SK-N-MC (cell line): ENCODE data around the gene BHLHE23.

Experiments
- DNase-seq: peaks from one replicate; pipeline ENCODE4 v3.0.0-alpha.2; 2011; ENCODE audit warnings: low read depth, low spot score
- H3K27ac ChIP-seq: fragments of 200-600 bp; sonication (generic); 2 replicates; pipeline ENCODE4 v1.5.1; 2016; ENCODE audit warnings: mixed run types
- H3K36me3 ChIP-seq: fragments of 200-600 bp; sonication (generic); 2 replicates; pipeline ENCODE4 v1.6.1; 2017; ENCODE audit warnings: antibody characterized with exemption, low read length, mixed read lengths; ENCODE audit not compliant: insufficient read depth
- H3K4me3 ChIP-seq: fragments of 200-600 bp; sonication (generic); 2 replicates; pipeline ENCODE4 v1.5.1; 2016
- H3K9ac ChIP-seq: fragments of 200-600 bp; sonication (generic); 2 replicates; pipeline ENCODE4 v1.8.0; 2017; ENCODE audit warnings: mixed run types, mixed read lengths; ENCODE audit not compliant: insufficient read length
- H3K9me3 ChIP-seq: fragments of 200-600 bp; sonication (generic); 2 replicates; pipeline ENCODE4 v1.6.1; 2017; ENCODE audit warnings: low read depth, mild to moderate bottlenecking, antibody characterized with exemption, low read length, moderate library complexity, mixed read lengths
- EZH2 ChIP-seq: fragments of 200-600 bp; sonication (generic); IDR thresholded peaks from one replicate; pipeline ENCODE4 v1.6.1; 2017; ENCODE audit warnings: antibody characterized with exemption
- FOXP2 ChIP-seq: optimal IDR thresholded peaks from 2 replicates; pipeline ENCODE3; 2011; ENCODE audit warnings: mild to moderate bottlenecking, moderate library complexity; ENCODE audit not compliant: insufficient read depth; ENCODE audit errors: extremely low read length, control extremely low read depth
- POLR2AphosphoS5 ChIP-seq: IDR thresholded peaks from 2 replicates; pipeline ENCODE4 v1.6.1; 2012; ENCODE audit warnings: mild to moderate bottlenecking, low read depth, low read length, borderline replicate concordance

The BHLHE23 gene

DNA sequence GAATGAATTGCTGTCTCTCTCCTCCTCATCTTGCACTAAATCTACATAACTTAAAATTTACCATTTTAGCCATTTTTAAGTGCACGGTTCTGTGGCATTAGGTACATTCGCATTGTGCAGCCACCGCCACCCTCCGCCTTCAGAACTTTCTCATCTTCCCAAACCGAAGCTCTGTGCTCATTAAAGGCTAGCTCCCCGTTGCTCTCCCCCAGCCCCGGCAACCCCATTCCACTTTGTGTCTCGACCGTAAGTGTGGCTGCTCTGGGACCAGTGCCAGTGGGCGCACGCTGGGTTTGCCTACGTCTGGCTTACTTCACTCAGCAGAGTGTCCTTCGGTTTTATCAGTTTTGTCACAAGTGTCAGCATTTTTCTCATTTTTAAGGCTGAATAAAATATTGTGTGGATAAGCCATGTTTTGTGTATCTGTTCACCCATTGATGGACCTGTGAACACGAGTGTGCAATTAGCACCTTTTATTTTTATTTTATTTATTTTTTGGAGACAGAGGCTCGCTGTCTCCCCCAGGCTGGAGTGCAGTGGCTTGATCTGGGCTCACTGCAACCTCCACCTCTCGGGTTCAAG is 37.5 kb downstream of the BHLHE23 start:
- H3K27ac ChIP-seq = no peak overlapping the region
- H3K9me3 ChIP-seq = no peaks in the 10 kb centered on the region
- H3K36me3 ChIP-seq = no peaks in the 10 kb centered on the region
- TF ChIP-seq POLR2AphosphoS5 = no peak
- no peak for TF ChIP-seq FOXP2
- no peak overlapping the region for H3K4me3 ChIP-seq
- DNase-seq = no peak
- no peak overlapping the region for H3K9ac ChIP-seq

DNA sequence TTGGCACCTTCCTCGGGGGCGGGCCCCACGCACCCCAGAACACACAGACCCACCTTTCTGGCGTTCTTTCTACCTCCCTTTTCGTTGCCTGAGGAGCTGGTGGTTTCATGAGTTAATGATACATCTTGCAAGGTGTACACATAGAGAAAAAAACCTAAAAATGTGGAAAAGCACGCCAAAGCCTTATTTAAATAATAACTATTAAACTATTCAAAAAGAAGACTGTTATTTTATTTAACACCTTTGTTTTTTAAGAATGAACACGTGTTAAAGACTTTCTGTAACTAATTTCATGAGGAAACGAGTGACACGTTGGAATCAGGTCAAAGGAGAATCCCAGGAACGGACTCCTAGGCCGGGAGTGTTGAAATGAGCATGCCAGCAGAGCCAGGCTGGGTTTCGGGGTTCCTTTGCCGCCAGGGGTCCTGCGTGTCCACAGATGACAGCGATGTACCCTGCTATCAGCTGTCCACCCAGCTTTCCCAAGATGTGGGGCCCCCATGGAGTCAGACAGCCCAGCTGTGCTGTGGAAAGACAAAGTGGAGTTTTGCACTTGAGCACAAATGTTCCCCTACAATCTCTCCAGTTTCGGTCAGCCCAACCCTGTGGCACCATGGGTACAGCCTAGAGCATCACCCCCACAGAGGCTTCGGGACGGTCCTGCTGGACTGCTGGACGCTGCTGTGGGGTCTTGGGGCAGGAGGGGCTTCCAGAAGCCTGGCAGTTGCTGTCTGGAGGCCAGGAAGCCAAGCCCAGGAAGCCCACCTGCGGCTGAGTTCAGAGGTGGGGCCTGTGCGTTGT is 38.2 kb downstream of the BHLHE23 start:
- no peak overlapping the region for H3K4me3 ChIP-seq
- no peak for DNase-seq
- H3K36me3 ChIP-seq = no peaks in the 10 kb centered on the region
- H3K9ac ChIP-seq = no peak overlapping the region
- no peaks in the 10 kb centered on the region for H3K9me3 ChIP-seq
- no peak for TF ChIP-seq FOXP2
- TF ChIP-seq EZH2 = no peak
- H3K27ac ChIP-seq = no peak overlapping the region

DNA sequence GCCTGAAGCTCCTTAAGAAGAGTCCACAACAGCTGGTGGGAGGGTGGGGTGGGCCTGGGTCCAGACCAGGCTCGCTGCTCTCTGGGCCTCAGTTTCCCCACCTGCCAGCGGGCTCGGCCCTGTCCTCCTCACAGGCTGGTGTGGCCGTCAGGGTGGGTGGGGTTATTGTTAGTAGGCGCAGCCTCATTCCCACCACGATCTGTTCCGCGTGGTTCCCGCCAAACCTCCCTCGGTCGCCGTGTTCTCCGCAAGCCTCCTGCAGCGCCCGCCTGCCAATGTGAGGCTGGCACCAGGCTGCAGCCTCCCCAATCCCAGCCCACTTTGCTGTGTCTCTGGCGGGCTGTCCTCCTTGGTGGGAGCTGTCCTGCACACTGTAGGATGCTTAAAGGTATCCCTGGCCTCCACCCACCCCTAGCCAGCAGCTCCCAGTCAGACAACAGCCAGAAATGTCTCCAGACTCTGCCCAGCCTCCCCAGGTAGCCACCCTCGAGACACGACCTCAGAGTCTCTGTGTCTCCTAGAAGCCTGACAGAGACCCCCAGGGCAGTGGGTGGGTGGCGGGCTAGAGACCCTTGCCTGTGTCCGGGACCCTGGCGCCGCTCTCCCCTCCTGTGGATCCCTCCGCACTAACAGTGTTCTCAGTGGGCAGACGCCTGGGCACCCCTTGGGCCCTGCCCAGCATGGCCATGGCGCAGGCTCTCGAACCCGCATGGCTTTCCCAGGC is 39.0 kb downstream of the BHLHE23 start:
- H3K9ac ChIP-seq = no peak overlapping the region
- H3K27ac ChIP-seq = no peak overlapping the region
- no peaks in the 10 kb centered on the region for H3K36me3 ChIP-seq
- DNase-seq = no peak
- TF ChIP-seq FOXP2 (no peak), POLR2AphosphoS5 (no peak), EZH2 (no peak)
- H3K9me3 ChIP-seq = no peaks in the 10 kb centered on the region
- H3K4me3 ChIP-seq = no peak overlapping the region

DNA sequence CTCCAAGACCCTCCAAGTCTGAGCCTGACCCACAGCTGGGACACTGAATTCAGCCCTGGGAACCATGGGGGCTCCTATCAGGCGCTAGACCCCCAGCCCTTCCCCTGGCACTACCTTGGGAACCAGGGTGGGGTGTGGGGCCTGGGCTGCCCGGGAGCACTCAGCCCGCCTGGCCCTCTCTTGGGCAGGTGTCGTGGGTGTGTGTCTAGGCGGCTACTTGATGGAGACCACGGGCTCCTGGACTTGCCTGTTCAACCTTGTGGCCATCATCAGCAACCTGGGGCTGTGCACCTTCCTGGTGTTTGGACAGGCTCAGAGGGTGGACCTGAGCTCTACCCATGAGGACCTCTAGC is 39.6 kb downstream of the BHLHE23 start:
- Histone ChIP-seq H3K9me3 (no peaks in the 10 kb centered on the region), H3K4me3 (no peak overlapping the region), H3K36me3 (no peaks in the 10 kb centered on the region), H3K27ac (no peak overlapping the region), H3K9ac (no peak overlapping the region)
- DNase-seq = no peak
- TF ChIP-seq FOXP2 (no peak), EZH2 (no peak), POLR2AphosphoS5 (no peak)

DNA sequence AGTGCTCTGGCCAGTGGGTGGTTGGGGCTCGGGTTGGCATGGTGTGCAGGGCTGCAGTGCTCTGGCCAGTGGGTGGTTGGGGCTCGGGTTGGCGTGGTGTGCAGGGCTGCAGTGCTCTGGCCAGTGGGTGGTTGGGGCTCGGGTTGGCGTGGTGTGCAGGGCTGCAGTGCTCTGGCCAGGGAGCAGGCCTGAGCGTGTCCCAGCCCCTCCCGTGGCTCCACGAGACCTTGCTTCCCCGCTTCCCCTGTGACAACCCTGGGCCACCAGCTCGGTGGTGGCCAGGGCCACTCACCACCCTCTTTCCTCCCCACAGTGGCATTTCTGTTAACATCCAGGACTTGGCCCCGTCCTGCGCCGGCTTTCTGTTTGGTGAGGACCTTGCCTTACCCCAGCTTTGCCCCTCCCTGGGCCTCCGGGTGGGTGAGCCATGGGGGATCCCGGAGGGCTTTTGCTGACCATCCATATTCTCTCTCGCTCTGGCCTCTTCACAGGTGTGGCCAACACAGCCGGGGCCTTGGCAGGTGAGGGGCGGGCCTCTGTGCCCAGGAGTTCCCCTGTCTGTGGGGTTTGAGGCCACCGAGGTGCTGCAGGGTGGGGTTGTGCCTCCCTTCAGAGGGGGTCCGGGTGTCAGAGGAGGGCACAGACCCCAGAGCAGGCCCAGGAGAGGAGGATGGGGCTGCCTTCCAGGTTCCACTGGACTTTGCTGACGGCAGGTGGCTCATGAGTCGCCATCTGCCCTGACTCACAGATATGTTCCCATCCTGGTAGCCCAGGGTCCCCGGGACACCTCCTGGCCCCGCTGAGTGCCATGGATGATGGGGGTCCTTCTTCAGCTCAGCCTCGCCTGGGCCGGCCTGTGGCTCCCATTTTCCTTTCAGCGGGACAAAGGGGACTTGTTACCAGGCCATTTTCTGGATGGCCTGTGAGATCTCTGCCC is 40.3 kb downstream of the BHLHE23 start:
- no peak overlapping the region for H3K27ac ChIP-seq
- H3K4me3 ChIP-seq = no peak overlapping the region
- no peak for TF ChIP-seq EZH2
- TF ChIP-seq POLR2AphosphoS5 = no peak
- TF ChIP-seq FOXP2 = no peak
- no peak overlapping the region for H3K9ac ChIP-seq
- no peak for DNase-seq
- no peaks in the 10 kb centered on the region for H3K36me3 ChIP-seq
- H3K9me3 ChIP-seq = no peaks in the 10 kb centered on the region

DNA sequence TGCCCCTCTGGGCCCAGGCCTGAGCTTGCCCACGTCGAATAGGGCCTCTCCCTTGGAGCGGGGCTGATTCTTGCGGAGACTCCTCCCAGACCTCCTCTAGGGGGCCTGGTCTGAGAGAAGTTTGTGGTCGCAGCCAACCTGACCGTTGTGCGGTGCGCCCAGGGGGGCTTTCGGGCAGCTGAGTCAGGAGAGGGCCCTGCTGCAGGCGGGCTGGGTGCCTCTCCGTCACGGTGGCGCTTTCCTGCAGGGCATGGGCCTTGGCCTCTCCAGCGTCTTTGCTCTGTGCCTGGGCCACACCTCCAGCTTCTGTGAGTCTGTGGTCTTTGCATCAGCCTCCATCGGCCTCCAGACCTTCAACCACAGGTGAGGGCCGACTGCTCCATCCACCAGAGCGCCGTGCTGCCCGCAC is 41.4 kb downstream of the BHLHE23 start:
- Histone ChIP-seq H3K27ac (no peak overlapping the region), H3K4me3 (no peak overlapping the region), H3K9ac (no peak overlapping the region), H3K9me3 (no peaks in the 10 kb centered on the region), H3K36me3 (no peaks in the 10 kb centered on the region)
- TF ChIP-seq POLR2AphosphoS5 = no peak
- TF ChIP-seq EZH2 = no peak
- no peak for TF ChIP-seq FOXP2
- DNase-seq = no peak

DNA sequence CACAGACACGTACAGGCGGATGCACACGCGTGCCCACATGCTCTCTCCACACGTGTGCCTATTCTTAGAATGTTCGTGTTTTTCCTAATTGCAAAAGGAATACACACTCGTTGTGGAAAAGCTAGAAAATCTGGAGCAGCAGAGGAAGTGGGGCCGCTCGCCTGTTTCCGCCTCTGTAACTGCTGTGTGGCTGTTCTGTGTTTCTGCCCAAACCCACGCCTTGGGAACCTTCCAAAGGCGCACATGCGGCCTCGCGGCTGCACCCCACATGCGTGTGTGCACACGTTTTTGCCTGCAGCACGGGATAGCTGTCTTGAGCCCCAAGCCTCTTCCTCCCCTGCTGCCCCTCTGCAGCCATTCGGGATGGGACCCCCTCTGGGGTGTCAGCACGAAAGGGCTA is 42.1 kb downstream of the BHLHE23 start:
- no peak for TF ChIP-seq FOXP2
- no peak for TF ChIP-seq EZH2
- Histone ChIP-seq H3K27ac (no peak overlapping the region), H3K4me3 (no peak overlapping the region), H3K36me3 (no peaks in the 10 kb centered on the region), H3K9me3 (no peaks in the 10 kb centered on the region), H3K9ac (no peak overlapping the region)
- no peak for DNase-seq

DNA sequence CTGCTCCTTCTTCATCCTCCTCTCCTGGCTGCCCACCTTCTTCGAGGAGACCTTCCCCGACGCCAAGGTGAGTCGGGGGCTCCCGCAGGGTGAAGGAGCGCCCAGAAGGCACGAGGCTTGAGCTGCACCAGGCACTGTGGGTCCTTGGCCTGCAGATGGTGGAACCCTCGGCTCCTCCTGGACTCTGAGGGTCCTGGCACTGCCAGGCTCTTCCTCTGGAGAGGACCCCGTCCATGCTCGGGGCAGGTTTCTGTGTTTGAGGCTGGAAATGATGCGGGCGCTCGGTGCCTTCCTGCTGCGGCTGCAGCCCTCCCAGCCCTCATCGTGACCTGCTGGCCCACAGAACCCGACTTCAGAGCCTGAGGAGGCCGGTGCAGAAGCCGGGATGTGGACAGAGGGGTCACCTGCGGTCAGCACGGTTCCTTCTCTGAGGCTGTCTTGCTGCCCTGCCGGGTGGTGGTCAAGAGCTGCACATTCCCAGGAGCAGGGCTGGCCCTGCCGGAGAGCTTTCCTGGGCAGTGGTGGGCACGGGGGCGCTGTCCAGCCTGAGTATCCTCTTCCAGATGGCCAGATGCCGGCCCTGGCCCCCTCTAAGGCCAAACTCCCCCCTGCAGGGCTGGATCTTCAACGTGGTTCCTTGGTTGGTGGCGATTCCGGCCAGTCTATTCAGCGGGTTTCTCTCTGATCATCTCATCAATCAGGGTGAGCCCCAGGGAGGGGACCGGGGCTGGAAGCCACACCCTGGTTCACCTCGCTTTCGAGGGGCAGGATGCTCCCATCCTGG is 43.0 kb downstream of the BHLHE23 start:
- no peak for TF ChIP-seq FOXP2
- no peak for TF ChIP-seq EZH2
- TF ChIP-seq POLR2AphosphoS5 = no peak
- Histone ChIP-seq H3K9ac (no peak overlapping the region), H3K4me3 (no peak overlapping the region), H3K36me3 (no peaks in the 10 kb centered on the region), H3K9me3 (no peaks in the 10 kb centered on the region), H3K27ac (no peak overlapping the region)
- no peak for DNase-seq
